H1 (cell line): ENCODE results near the gene ABLIM1. TPM values are rescaled to one million over a fixed set of nuclear protein-coding genes. Genes with fewer than 3 reads are reported as not detected.

Experiments used
- MAX ChIP-seq: IDR thresholded peaks from 2 replicates; pipeline ENCODE4 v1.6.1; 2012; ENCODE audit warnings: inconsistent platforms
- polyA plus RNA-seq, 7 experiments: library from polyadenylated mRNA; depleted of rRNA in 3 of 7; stranded (reverse) in 5 of 7; unstranded in 2 of 7; fragments of >200 nt in 5 of 7; fragments of 200-250 nt in 2 of 7; gene quantifications; 1 replicate in 5 of 7; 2 replicates in 1 of 7; 4 replicates in 1 of 7; pipeline versions ENCODE4 v1.2.1 to v1.2.3, GENCODE V29; 2011 to 2013; ENCODE audit warnings: missing spikeins in 2 of 7, mixed read lengths in 2 of 7
- total RNA-seq: library from RNA; stranded (reverse); fragmentation: NEBNext Ultra II Directional; extraction: Animal tissue kit (Norgen Biotek cat#: 25700); gene quantifications from 2 replicates; pipeline ENCODE4 v1.2.1, GENCODE V29; 2021

The ABLIM1 gene
- total and polyA plus RNA-seq, 2 of the 8 experiments (the other 6 are each of a cell fraction or from before 2014, with no cell fraction given) = 51.2 to 51.7 TPM

GRCh38 chr10:114626841-114627240, 31.2 kb downstream of the ABLIM1 start (continued):
- no peak for TF ChIP-seq MAX
- TF ChIP-seq, all 59 proteins: peak for 0
